Measurements from ENCODE around the gene SREBF1. TPM values are rescaled to one million over a fixed set of nuclear protein-coding genes. Genes with fewer than 3 reads are reported as not detected.

Gene SREBF1
- total RNA-seq, 1 experiment from 2014 or later, result 167 TPM

DNA sequence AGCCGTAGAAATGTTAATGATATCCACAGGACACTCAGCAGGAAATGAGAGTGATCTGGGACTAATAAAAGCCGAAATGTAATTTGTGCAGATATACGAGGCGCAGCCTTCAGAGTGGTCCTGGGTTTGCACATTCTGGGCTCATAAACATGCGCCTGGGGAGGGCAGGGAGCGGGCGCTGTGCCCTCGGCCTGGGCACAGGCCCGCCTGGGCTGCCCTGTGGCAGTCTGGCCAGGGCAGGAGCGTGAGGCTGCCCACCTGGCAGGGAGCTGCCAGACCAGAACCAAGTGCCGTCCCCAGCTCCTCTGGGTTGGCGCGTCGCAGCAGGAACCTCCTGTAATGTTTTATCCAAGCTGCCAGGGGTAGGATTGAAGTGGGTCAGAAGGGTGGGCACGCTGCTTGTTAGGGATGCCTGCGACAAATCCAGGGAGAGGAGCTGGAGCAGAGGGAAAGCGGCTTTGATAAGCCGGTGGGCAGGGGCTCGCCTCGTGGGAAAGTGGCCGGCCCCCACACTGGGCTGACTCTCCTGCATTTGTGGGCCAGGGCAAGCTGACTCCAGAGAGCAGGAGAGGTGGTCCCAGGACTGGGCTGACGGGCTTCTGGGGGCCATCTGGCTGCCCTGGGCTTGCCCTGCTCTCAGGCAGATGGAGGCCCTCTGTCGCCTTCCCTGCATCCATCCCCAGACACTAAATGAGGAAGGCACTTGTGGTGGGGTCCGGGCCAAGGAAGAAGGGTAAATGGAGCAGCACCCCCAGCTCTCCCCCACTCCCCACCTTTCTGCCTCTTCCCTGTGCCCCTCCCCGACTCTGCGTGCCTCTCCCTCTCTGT lies 45.9 kb downstream of the SREBF1 start:
- Histone ChIP-seq H3K4me1 (ENCODE audit: insufficient read depth, low read length) (peaks cover 5% of the 10 kb centered on the region), H3K79me2 (ENCODE audit: low read length) (peaks cover 20% of the 10 kb centered on the region), H3K4me2 (ENCODE audit: low read length) (no peak overlapping the region), H3K4me3 (ENCODE audit: low read length) (no peak overlapping the region), H3K9me3 (ENCODE audit: low read length) (no peaks in the 10 kb centered on the region), H3K36me3 (ENCODE audit: low read depth, low read length) (peaks cover 12% of the 10 kb centered on the region), H3K9ac (ENCODE audit: low read length) (no peak overlapping the region), H2AFZ (ENCODE audit: low read length) (no peak overlapping the region), H3F3A (ENCODE audit: low read length, unreplicated experiment) (no peaks in the 10 kb centered on the region), H4K20me1 (ENCODE audit: low read length) (peaks cover 6% of the 10 kb centered on the region), H3K27me3 (ENCODE audit: low read length) (no peaks in the 10 kb centered on the region), H3K9me2 (replicated peaks; ENCODE audit: low read length) (no peaks in the 10 kb centered on the region), H3K27ac (ENCODE audit: low read length) (no peak overlapping the region)
- CTCF ChIA-PET, result no interaction called here
- TF ChIP-seq EZH2phosphoT487 (IDR thresholded peaks at IDR 0.05; ENCODE audit: borderline replicate concordance, low read length) (no peak), EZH2 (IDR thresholded peaks at IDR 0.05; ENCODE audit: low read length, unreplicated experiment) (no peak)
- TF ChIP-seq, protein P1, sequence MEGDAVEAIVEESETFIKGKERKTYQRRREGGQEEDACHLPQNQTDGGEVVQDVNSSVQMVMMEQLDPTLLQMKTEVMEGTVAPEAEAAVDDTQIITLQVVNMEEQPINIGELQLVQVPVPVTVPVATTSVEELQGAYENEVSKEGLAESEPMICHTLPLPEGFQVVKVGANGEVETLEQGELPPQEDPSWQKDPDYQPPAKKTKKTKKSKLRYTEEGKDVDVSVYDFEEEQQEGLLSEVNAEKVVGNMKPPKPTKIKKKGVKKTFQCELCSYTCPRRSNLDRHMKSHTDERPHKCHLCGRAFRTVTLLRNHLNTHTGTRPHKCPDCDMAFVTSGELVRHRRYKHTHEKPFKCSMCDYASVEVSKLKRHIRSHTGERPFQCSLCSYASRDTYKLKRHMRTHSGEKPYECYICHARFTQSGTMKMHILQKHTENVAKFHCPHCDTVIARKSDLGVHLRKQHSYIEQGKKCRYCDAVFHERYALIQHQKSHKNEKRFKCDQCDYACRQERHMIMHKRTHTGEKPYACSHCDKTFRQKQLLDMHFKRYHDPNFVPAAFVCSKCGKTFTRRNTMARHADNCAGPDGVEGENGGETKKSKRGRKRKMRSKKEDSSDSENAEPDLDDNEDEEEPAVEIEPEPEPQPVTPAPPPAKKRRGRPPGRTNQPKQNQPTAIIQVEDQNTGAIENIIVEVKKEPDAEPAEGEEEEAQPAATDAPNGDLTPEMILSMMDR (conservative IDR thresholded peaks at IDR 0.05; ENCODE audit: low read depth, low read length), result no peak
- ATAC-seq (no peak), DNase-seq (no peak)
- intact Hi-C loops (cut with micrococcal nuclease), result no loop called here
- no TSS peak for BruUV-seq (replicated peaks)
- POLR2A ChIA-PET (ENCODE audit: unreplicated experiment), result no interaction called here

DNA sequence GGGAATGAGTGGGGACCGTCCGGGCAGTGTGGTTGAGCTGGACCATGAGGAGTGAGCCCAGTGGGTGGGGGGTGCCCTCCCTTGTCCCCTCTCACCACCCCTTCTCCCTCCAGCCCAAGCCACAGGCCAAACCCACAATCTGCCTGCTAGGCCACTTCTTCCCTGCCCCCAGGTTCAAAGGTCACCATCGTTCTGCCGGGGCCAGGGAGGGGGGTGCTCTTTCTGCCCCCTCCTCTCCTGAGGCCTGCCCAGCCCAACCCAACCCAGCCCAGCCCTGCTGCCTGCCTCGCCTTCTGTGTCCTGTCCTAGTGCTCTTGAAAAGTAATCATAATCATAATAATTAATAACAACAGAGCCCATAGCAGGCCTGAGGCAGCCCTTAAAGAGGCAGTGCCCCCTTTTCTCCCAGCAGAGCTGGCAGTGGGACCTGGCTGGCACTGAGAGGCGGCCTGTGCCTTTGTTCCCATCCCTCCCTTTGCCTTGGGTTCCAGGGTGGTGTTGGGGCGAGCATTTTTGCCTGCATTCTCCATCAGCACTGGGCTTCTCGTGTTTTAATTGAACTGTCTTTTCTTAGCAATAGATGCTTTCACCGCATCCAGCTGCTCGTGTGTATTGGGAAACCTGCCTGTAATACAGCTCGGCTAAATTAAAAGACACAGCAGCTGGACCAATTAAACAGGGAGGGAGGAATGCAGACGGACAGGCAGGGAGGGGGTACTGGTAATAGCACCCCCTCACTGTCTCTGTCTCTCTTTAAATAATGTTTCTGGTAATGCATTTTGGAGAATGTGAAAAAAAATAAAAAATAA lies 46.8 kb downstream of the SREBF1 start:
- H3K79me2 ChIP-seq (ENCODE audit: low read length), result peaks cover 28% of the 10 kb centered on the region
- no peaks in the 10 kb centered on the region for H3K9me3 ChIP-seq (ENCODE audit: low read length)
- H3K4me2 ChIP-seq (ENCODE audit: low read length), result no peak overlapping the region
- H3K9me2 ChIP-seq (replicated peaks; ENCODE audit: low read length), result no peaks in the 10 kb centered on the region
- TF ChIP-seq, protein P1 (conservative IDR thresholded peaks at IDR 0.05; ENCODE audit: low read depth, low read length), result no peak
- TF ChIP-seq EZH2phosphoT487 (IDR thresholded peaks at IDR 0.05; ENCODE audit: borderline replicate concordance, low read length) (no peak), EZH2 (IDR thresholded peaks at IDR 0.05; ENCODE audit: low read length, unreplicated experiment) (no peak)
- H3K4me3 ChIP-seq (ENCODE audit: low read length), result no peak overlapping the region
- ATAC-seq (no peak), DNase-seq (no peak)
- intact Hi-C loops (cut with micrococcal nuclease), result no loop called here
- ChIA-PET CTCF (no interaction called here), POLR2A (ENCODE audit: unreplicated experiment) (no interaction called here)
- no peaks in the 10 kb centered on the region for H3K27me3 ChIP-seq (ENCODE audit: low read length)
- no peak overlapping the region for H3K27ac ChIP-seq (ENCODE audit: low read length)
- peaks cover 8% of the 10 kb centered on the region; the same call in 1 of the 2 replicates for H3K36me3 ChIP-seq (ENCODE audit: low read depth, low read length)
- H3K4me1 ChIP-seq (ENCODE audit: insufficient read depth, low read length), result peaks cover 7% of the 10 kb centered on the region
- no peak overlapping the region for H3K9ac ChIP-seq (ENCODE audit: low read length)
- peaks cover 8% of the 10 kb centered on the region for H4K20me1 ChIP-seq (ENCODE audit: low read length)
- no peaks in the 10 kb centered on the region for H3F3A ChIP-seq (ENCODE audit: low read length, unreplicated experiment)
- no peak overlapping the region for H2AFZ ChIP-seq (ENCODE audit: low read length)
- BruUV-seq (replicated peaks), result no TSS peak
